NCI-H1105 treated with DMSO at 0.1 percent for 48 hours (cell line): Measurements from ENCODE around the gene EDAR.

ENCODE experiments used
- DNase-seq: peaks from one replicate; lab custom pipeline; 2025; lab: John Stamatoyannopoulos, UW

The EDAR gene

GRCh38 chr2:108923736-108924579 is 65.1 kb downstream of the EDAR start:
- no peak for DNase-seq

- peak; percentile 17 for DNase-seq
Observed at GRCh38 chr2:108923019-108923700, 65.9 kb downstream of the EDAR start.

GRCh38 chr2:108922141-108922915 is 66.7 kb downstream of the EDAR start:
- no peak for DNase-seq

- DNase-seq, result no peak
Observed at GRCh38 chr2:108921096-108922030, 67.7 kb downstream of the EDAR start.

GRCh38 chr2:108920686-108921085 is 68.3 kb downstream of the EDAR start:
- DNase-seq, result no peak

- DNase-seq, result no peak
Observed at GRCh38 chr2:108919571-108920373, 69.2 kb downstream of the EDAR start.

DNA sequence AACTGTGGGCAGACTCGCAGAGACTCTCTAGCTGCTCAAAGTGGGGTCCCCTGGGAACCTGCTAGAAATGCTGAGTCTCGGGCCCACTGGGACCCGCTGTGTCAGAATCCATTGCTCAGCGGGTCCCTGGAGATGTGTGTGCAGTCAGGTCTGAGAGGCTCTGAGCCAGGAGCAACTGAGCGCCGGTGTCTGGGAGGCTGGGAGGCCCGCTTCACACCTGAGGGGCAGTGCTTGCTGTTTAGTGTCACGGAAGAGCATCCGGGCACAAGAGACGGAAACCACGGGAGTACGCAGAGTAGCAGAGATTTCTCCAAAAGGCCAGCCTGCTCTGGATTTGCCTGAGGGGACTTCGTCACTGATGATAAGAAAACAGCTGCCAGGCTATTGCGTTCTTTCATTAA is 70.1 kb downstream of the EDAR start:
- DNase-seq, result no peak

DNA sequence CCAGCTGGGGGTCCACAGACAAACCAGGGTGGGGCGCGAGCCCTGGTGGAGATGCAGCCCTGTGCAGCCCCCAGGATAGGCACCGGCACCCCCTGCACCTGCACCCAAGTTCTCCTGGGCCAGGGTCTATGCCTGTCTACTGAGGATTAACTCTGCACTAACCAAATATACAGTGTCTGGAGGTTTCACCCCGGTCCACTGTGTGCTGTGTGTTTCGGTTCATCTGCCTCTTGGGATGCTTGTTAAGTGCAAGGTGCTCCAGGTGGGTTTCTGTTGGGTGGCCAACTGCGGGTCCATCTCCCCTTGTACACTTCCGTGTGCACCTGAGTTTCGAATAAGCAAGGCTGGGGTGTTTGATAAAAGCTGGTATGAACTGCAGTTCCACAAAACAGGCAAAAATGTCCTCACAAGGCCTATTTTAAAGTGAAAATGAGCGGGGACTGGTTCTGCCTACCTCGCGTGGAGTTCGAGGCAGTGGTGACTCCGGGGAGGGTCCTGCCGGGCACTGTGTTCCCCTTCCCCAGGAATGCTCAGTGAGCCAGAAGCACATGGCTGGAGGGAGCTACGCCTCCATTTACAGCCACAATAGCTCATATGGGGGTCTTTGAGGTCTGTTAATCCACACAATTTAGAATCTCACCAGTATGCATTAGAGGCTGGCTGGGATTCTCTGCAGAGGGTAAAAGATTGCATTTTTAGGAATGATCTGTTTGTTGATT is 70.7 kb downstream of the EDAR start:
- DNase-seq, result no peak

GRCh38 chr2:108917526-108917925 is 71.5 kb downstream of the EDAR start:
- no peak for DNase-seq

- DNase-seq, result no peak
Observed at GRCh38 chr2:108916796-108917421, 72.1 kb downstream of the EDAR start.

DNA sequence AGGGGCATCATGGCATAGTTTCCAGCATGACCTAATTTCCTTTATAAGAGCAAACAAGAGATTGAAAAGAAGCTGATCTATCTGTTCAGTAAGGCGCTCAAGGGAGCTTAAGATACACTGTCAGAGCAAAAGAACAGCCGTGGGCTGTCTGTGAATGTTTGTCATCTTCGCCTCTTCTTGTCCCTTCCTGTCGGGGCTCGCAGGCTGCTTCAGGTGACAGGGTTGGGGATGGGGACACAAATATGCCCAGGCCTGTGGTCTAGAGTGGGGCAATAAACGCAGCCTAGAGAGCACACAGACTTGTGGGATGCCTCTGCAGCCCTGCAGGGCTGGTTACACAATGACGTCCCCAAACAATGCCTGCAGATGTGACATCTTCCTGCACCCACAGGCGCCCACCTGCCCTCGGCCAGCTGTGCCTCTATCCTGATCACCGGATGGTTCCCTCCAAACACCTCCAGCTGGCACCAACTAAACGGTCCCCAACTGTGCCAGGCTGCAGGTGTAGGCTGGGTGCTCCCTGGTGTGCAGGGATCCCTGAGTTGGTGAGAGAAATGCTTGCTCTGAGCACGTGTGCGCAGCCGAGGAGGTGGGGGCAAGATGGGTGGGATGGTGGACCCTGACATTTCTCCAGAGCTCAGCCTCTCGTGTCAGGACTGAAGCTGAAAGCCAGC is 72.8 kb downstream of the EDAR start:
- no peak for DNase-seq

DNA sequence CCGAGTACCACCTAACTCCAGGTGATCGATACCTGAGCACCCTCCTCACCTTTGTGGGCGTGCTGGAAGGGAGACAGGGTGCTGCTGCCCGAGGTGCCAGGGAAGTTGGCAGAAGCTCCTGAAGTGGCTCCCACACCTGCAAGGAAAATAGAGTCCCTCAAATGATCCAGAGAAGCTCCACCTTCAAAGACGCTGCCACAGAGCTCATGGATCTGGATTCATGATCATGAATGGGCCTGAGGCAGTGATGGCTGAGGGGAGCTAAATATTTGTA is 76.5 kb downstream of the EDAR start:
- DNase-seq, result no peak

- no peak for DNase-seq
Observed at GRCh38 chr2:108911807-108912628, 77.0 kb downstream of the EDAR start.

- DNase-seq, result no peak
Observed at GRCh38 chr2:108911401-108911800, 77.6 kb downstream of the EDAR start.

DNA sequence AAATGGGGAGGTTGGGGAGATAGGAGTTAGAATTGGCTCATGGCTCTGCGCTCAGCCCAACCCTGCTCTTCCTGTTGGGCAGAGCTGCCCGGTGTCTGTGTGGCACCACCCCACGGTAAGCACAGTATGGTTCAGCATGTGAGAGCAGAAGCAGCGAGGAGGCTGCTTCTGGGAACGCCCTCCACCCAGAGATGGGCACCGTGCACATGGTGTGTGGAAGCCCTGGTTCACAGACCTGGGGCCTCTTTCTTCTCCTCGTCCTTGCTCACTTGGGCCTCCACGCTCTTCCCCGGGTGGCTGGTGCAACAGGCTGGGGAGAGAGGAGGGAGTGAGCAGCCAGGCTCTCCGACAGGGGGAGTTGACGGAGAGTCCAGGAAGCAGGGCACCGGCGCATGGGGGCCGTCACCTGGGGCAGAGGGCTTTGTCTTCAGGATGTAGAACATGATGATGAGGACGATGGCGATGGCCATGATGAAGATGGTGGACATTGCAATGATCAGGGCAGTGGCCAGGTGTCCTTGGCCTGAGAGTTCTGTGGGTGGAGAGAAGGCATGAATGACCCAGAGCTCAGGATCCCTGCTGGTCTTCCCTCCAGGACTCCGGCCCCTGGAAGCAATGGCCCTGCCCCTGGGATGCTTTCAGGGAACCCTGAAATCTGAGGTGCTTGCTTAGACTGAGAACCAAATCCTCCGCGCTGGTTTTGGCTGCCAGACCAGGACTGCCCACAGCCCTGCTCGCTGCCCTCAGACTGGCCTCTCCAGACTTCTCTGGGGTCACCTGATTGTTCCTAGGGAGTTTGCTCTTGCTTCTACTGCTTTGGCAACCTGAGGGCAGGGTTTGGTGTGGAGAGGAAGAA is 78.3 kb downstream of the EDAR start:
- DNase-seq, result no peak

DNA sequence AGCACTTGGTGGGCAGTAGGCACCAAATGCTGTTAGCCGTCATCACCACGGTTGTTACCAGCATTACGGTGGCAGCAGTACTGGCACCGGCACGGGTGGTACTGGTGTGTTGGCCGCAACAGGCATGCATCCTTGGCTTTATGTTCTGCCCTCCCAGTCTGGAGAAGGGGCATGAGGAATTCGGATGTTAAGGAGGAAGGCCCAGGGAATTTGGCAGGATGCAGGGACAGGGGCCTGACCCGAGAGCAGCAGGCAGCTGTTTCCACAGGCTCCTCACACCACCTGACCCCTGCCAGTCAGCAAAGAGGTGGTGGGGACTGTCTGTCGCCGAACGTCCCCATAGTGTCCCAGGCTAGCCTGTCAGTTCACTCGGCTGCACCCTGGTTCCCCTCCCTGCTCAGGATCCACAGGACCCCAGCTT is 79.0 kb downstream of the EDAR start:
- no peak for DNase-seq

DNA sequence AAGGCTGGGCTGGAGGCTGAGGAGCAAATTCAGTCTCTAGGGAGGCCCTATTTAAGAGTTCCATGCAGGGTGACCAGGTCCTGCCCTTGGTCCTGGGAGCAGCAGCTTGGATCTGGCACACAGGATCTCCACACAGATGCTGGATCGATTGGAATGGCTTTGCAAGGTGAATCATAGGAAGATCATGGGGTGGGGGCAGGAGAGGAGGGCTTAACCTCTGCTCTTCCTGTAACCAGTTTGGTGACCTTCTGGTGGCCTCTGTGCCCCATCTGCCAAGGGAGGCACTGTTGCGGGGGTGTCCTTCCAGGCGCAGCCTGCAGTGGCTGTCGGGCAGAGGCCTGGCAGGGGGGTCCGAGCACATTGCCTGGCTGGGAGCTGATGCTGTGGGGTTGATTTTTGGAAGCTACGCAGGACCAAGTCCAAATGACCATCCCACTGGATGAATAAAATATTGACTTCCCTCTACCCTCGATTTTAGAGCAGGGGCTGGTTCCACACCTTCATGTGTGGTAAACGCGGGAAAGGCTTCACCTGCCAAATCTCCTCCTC is 79.7 kb downstream of the EDAR start:
- DNase-seq, result no peak
